Activated CD4-positive, CD25-positive, alpha-beta regulatory T cell treated with anti-CD3 and anti-CD28 coated beads, Interleukin-2, amount 50 U/mL, for 16 hours (primary cell): ENCODE measurements around the gene MEN1.

Experiments used
- DNase-seq: peaks from one replicate; pipeline ENCODE4 v3.0.0-alpha.2; 2020; ENCODE audit warnings: low read depth, low spot score

Gene MEN1

GRCh38 chr11:64784813-64785581 lies 25.4 kb downstream of the MEN1 start:
- no peak for DNase-seq

GRCh38 chr11:64778473-64779298 lies 31.7 kb downstream of the MEN1 start, which contains the start of gene SF1:
Gene SF1, minus strand, starts transcription at chr11:64778542. Its CDS starts 150 bp downstream, at chr11:64778392.
- DNase-seq: peak; percentile 99

DNA sequence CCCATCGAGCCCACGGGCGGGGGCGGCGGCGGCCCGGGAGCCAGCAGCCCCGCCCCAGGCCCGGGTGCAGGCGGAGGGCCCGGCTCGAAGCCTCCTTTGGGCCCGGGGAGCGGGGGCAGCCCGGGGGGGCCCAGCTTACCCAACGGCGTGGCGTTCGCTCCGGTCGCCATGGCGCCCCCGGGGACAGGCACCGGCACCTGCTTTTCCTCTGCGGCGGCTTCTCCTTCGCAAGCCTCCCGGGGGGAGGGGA lies 32.2 kb downstream of the MEN1 start:
- DNase-seq: no peak

GRCh38 chr11:64777449-64778222 lies 32.7 kb downstream of the MEN1 start:
- DNase-seq: peak; percentile 68

GRCh38 chr11:64776875-64777274 lies 33.5 kb downstream of the MEN1 start:
- no peak for DNase-seq

- no peak for DNase-seq
These were observed 33.9 kb downstream of the MEN1 start for GRCh38 chr11:64776425-64776824.

- DNase-seq: no peak
These were observed 36.2 kb downstream of the MEN1 start for GRCh38 chr11:64774144-64774543.

DNA sequence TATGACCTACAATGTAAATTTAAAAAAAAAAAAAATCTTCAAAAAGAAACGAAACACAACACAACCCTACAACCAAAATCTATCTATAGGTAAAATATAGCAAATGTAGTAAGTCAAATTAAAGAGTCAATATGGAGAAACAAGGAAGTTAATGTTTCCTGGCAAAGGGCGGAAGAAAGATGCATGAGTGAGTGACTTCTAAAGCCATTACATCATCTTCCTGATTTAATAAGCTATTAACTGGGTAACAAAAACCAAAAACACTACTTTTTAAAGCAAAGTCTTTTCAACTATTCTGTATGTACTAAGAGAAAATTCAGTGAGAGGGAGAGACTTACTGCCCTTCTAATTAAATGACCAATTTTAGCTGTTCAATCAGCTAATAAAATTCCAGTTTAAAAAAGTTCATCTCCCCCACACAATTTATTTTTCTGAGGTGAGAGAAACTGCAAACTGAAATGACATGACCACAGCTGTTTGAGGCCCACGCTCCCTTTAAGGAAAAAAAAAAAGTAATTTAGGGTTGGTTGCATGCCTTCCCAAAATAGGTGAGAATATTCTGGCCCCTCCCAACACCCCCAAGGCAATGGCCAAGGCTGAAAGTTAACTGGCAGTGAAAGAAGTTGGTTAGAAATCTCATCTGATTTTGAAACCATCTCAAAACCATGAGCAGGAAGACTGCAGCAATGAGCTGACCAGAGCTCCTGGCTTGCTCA lies 37.9 kb downstream of the MEN1 start:
- no peak for DNase-seq

GRCh38 chr11:64771861-64772260 lies 38.5 kb downstream of the MEN1 start:
- DNase-seq: no peak

DNA sequence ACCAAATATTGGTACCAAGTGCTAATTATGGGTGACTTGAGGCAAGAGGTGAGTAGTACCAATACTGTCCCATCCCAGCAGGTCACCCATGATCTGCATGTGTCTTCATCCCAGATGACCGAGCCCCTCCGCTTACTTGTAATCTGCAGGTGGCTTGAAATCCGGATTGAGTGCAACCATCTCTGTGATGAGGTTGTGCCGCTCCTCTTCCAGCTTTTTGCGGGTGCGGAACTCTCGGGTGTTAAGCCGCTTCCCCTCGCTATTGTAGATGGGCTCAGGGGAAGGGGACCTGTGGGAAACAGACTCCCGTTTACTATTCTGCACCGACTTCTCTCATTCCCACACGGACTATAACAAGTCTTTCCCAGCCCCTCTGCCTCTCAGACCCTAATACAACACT lies 40.2 kb downstream of the MEN1 start:
- DNase-seq: no peak

- no peak for DNase-seq
These were observed 41.1 kb downstream of the MEN1 start for GRCh38 chr11:64769283-64769682.

GRCh38 chr11:64768300-64768694 lies 42.1 kb downstream of the MEN1 start:
- no peak for DNase-seq

DNA sequence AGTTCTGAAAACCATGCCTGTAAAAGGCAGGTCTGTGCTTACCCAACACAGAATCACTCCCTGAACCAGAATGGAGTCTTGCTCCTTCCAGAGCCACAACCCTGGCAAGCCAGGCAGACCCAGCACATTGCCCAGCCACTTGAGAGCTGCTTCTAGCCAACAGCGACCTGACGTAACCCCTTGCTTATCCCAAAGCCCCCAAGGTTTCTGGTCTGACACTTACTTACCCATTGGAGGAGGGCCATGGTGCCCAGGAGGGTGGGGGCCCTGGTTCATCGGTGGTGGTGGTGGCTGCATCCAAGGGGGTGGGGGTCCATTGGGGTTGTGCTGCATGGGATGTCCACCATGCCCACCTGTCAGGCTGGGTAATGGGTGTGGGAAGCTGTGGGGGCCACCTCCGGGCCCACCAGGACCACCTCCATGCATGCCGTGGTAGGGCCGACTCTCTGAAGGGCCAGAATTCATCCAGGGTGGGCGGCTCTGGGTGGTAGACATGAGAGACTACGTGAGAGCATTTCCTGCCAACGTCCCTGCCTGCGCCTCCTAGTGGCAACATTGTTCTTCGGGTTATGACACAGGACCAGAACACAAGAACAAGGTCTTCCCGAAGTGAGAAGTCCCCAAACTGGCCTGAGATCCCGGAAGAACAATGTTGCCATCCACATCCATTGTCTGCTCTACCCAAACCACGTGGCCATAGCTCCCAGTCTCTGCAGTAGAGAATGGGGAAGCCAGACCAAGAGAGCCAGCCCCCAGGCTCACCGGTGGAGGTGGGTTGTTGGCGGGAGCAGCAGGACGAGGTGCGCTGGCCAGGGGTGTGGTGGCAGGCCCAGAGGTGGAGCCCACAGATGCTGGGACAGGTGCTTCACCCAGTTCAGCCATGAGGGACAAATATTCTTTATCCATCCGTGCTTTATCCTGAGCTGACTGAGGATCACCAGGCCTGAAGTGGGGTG lies 42.7 kb downstream of the MEN1 start:
- peak; percentile 75 for DNase-seq

DNA sequence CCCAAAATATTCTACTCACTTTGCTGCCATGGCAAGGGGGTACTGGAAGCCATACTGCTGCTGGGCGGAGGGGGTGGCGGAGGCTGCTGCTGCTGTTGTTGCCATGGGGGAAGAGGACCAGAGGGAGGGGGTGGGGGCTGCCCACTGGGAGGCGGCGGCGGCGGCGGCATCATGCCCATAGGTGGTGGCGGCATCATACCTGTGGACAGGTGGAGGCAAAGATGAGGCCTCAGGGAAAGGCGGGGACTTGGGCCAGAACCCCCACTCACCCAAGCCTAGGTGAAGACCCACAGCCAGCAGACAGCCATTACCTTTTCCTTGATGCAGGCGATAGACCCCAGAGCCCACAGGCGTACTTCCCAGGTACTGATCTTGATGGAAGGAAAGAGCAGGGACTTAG lies 43.5 kb downstream of the MEN1 start:
- no peak for DNase-seq

DNA sequence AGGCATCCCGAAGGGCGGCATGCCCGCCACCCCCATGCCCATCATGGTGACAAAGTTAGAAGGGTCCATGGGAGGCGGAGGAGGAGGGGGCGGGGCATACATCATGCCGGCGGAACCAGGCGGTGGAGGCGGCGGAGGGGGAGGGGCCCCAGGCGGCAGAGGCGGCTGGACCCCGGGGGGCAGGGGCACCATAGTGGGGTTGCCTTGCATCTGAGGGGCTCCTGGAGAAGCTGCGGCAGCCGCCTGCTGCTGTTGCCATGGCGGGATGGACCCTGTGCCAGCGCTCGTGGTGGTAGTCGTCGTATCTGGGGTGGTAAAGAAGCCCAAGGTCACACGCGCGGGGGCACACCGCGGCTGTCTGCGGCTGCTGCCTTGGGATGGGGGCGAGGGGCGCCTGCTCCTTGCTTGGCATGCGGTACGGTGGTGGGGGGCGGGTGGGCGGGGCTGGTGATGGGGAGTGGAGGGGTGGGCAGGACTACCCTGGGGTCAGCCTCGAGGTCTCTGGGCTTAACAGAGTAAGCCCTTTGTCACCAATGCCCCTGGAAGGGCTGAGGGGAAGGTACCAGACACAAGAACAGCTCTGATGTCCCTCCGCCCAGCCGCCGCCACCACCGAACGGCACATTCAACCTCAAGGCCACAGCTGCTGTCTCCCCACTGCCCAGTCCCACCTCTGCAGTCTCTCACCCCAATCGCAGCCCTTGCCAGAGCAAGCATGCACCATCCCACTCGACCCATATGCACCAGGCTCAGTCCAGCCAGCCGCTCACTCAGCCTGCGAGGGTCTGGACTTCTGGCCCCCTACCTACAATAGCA lies 44.3 kb downstream of the MEN1 start:
- DNase-seq: no peak

DNA sequence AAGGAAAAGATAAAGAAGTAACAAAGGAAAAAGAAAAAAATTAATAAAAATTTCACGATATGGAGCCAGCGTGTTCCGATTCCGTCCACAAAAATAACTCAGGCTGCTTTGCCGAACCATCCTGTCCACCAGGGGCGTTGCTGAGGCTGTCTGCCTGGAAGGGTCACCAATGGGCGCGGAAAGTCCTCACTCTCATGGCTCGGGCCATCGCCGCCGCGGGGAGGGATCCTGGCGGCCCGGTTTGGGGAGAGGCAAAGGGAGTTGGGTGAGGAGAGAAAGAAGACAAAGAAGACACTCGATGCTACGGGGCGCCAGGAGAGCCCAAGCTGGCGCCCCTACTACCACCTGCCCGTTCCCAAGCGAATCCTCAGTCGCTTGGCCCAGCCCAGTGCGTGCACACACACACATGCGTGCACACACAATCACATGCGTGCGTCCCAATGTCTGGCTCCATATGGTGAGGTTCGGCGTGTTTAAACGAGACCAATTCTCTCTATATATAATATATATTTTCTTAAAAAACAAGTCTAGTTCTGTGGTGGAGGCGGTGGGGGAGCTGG lies 45.0 kb downstream of the MEN1 start:
- DNase-seq: no peak

- DNase-seq: no peak
These were observed 45.6 kb downstream of the MEN1 start for GRCh38 chr11:64764753-64765152.

- DNase-seq: no peak
These were observed 46.2 kb downstream of the MEN1 start for GRCh38 chr11:64764040-64764611.

GRCh38 chr11:64763526-64764039 lies 46.8 kb downstream of the MEN1 start:
- DNase-seq: no peak
